OCI-LY3 (cell line): ENCODE data around the gene TRIM46.

Experiments
- CTCF ChIP-seq: fragments of 200-600, 300-600 bp; sonication (generic); IDR thresholded peaks from 2 replicates; pipeline ENCODE4 v1.5.1; 2014; ENCODE audit warnings: antibody characterized with exemption, low read length, low read depth
- EZH2phosphoT487 ChIP-seq: fragments of 200-600 bp; shearing (Covaris generic); IDR thresholded peaks from 2 replicates; pipeline ENCODE4 v1.6.1; 2018; ENCODE audit warnings: antibody characterized with exemption, mixed run types, low read depth

DNA sequence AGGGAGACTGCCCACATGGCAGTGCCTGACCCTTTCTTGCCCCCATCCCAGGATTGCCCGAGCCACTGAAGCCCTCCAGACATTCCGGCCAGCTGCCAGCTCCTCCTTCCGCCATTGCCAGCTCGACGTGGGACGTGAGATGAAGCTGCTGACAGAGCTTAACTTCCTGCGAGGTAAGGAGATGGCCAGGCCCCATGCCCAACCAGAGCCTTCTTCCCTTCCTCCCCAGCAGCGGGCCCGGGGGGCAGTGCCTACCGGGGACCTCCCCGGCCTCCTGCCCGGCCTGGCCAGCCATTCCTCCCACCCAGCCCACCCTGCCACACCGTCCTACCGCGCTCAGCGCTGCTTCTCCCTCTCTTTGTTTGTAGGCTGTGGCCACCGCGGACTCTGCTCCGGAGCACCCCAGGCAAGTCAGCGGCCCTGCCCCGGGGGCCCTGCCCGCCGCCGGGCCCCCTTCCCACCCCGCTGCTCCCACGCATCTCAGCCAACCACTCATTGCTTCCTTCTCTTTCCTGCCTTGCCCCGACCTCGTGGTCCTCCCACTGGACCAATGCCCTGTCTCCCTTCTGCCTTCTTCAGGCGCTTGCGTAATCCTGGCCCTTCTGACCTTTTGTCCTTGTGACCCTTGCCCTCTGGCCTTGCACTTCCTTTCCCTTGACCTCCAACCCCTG lies 4.9 kb downstream of the TRIM46 start:
- no peak for TF ChIP-seq CTCF
- TF ChIP-seq EZH2phosphoT487 = no peak
